ENCODE results near the gene TANGO2.

DNA sequence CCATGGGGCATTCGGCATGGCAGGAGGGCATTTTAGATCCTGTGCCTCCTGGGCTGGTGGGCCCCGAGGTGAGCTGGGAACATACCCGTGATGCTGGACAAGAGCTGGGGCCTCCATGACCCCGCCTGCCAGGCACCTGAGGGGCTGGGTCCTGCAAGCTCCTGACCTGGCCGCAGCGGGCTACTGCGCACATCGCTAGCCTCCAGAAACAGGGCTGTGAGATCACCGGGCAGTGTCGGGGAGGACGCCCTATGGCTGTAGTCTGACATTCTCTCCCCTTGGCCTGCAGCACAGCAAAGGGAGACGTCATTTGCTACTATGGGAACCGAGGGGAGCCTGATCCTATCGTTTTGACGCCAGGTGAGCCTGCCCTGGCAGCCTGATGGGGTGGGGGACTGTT is 34.7 kb downstream of the TANGO2 start:
- no peak for TF ChIP-seq EZH2 (IDR thresholded peaks at IDR 0.05)
- TF ChIP-seq, protein P1, sequence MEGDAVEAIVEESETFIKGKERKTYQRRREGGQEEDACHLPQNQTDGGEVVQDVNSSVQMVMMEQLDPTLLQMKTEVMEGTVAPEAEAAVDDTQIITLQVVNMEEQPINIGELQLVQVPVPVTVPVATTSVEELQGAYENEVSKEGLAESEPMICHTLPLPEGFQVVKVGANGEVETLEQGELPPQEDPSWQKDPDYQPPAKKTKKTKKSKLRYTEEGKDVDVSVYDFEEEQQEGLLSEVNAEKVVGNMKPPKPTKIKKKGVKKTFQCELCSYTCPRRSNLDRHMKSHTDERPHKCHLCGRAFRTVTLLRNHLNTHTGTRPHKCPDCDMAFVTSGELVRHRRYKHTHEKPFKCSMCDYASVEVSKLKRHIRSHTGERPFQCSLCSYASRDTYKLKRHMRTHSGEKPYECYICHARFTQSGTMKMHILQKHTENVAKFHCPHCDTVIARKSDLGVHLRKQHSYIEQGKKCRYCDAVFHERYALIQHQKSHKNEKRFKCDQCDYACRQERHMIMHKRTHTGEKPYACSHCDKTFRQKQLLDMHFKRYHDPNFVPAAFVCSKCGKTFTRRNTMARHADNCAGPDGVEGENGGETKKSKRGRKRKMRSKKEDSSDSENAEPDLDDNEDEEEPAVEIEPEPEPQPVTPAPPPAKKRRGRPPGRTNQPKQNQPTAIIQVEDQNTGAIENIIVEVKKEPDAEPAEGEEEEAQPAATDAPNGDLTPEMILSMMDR (IDR thresholded peaks at IDR 0.05 in 2 of 3, conservative IDR thresholded peaks at IDR 0.05 in 1 of 3; ENCODE audit: borderline replicate concordance in 1 of 3, insufficient read depth in 1 of 3, low read depth in 2 of 3, low read length in 2 of 3): no peak
- TF ChIP-seq, protein P2, sequence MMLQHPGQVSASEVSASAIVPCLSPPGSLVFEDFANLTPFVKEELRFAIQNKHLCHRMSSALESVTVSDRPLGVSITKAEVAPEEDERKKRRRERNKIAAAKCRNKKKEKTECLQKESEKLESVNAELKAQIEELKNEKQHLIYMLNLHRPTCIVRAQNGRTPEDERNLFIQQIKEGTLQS (IDR thresholded peaks at IDR 0.05): no peak
- TF ChIP-seq, protein P3, sequence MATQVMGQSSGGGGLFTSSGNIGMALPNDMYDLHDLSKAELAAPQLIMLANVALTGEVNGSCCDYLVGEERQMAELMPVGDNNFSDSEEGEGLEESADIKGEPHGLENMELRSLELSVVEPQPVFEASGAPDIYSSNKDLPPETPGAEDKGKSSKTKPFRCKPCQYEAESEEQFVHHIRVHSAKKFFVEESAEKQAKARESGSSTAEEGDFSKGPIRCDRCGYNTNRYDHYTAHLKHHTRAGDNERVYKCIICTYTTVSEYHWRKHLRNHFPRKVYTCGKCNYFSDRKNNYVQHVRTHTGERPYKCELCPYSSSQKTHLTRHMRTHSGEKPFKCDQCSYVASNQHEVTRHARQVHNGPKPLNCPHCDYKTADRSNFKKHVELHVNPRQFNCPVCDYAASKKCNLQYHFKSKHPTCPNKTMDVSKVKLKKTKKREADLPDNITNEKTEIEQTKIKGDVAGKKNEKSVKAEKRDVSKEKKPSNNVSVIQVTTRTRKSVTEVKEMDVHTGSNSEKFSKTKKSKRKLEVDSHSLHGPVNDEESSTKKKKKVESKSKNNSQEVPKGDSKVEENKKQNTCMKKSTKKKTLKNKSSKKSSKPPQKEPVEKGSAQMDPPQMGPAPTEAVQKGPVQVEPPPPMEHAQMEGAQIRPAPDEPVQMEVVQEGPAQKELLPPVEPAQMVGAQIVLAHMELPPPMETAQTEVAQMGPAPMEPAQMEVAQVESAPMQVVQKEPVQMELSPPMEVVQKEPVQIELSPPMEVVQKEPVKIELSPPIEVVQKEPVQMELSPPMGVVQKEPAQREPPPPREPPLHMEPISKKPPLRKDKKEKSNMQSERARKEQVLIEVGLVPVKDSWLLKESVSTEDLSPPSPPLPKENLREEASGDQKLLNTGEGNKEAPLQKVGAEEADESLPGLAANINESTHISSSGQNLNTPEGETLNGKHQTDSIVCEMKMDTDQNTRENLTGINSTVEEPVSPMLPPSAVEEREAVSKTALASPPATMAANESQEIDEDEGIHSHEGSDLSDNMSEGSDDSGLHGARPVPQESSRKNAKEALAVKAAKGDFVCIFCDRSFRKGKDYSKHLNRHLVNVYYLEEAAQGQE (IDR thresholded peaks at IDR 0.05; ENCODE audit: low read depth): no peak
- TF ChIP-seq POLR2AphosphoS5 (IDR thresholded peaks at IDR 0.05; ENCODE audit: low read depth, low read length): no peak
- no peak for TF ChIP-seq EGR1 (IDR thresholded peaks at IDR 0.05; ENCODE audit: low read depth)
- no peak for TF ChIP-seq POLR2A (IDR thresholded peaks at IDR 0.05; ENCODE audit: borderline replicate concordance, extremely low read depth, insufficient read depth, insufficient read length)
- TF ChIP-seq YY1 (IDR thresholded peaks at IDR 0.05; ENCODE audit: extremely low read depth, insufficient replicate concordance, low read depth, low read length): no peak
- TF ChIP-seq SIN3A (IDR thresholded peaks at IDR 0.05; ENCODE audit: low read depth): no peak
- TF ChIP-seq EZH2phosphoT487 (IDR thresholded peaks at IDR 0.05; ENCODE audit: borderline replicate concordance): no peak

Measured in HCT116 (cell line).